Left ventricle myocardium superior (tissue), 1 donor: ENCODE results near the gene SEC22C. TPM values are rescaled to one million over a fixed set of nuclear protein-coding genes. Genes with fewer than 3 reads are reported as not detected.
"Not testable (repeated sequence)": the region's sequence is repeated elsewhere in the genome, so short reads cannot be mapped to it uniquely, and the experiment has no call there.

Source experiments
- ATAC-seq: fragments of 200-7000 bp; cut with Tn5 transposase; one replicate; pipeline ENCODE4 v1.9.1; 2020; ENCODE audit warnings: mild to moderate bottlenecking, moderate library complexity
- DNase-seq: peaks from one replicate; pipeline ENCODE4 v3.0.0-alpha.2; 2020
- intact Hi-C: fragments of 100-400 bp; cut with micrococcal nuclease; formaldehyde crosslinking; loops from one replicate; pipeline ENCODE4 v1.11.0; 2022
- long read RNA-seq: library from polyadenylated mRNA; unstranded; transcript quantifications from one replicate; pipeline ENCODE4 v2.0.0, GENCODE V29; 2021
- total RNA-seq: library from RNA; stranded (reverse); fragmentation: NEBNext Ultra II Directional; extraction: Animal tissue kit (Norgen Biotek cat#: 25700); gene quantifications from one replicate; pipeline ENCODE4 v1.2.1, GENCODE V29; 2021
- donor health status: DM: no; HTN: yes; CAD: no; lungs with severe emphysema.

Gene SEC22C, protein sequence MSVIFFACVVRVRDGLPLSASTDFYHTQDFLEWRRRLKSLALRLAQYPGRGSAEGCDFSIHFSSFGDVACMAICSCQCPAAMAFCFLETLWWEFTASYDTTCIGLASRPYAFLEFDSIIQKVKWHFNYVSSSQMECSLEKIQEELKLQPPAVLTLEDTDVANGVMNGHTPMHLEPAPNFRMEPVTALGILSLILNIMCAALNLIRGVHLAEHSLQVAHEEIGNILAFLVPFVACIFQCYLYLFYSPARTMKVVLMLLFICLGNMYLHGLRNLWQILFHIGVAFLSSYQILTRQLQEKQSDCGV
- 24.3 TPM for total RNA-seq
- long read RNA-seq, transcript SEC22C-202 (7 exons, 1,608 nt) = minor isoform, 10 of 32 reads
- long read RNA-seq, transcript SEC22C-201 (7 exons, 1,380 nt) = major isoform, 13 of 32 reads
- long read RNA-seq, partial matches to known transcripts = 1 of 32 reads
- long read RNA-seq, other reads (novel, unspliced or antisense) = 8 of 32 reads

DNA sequence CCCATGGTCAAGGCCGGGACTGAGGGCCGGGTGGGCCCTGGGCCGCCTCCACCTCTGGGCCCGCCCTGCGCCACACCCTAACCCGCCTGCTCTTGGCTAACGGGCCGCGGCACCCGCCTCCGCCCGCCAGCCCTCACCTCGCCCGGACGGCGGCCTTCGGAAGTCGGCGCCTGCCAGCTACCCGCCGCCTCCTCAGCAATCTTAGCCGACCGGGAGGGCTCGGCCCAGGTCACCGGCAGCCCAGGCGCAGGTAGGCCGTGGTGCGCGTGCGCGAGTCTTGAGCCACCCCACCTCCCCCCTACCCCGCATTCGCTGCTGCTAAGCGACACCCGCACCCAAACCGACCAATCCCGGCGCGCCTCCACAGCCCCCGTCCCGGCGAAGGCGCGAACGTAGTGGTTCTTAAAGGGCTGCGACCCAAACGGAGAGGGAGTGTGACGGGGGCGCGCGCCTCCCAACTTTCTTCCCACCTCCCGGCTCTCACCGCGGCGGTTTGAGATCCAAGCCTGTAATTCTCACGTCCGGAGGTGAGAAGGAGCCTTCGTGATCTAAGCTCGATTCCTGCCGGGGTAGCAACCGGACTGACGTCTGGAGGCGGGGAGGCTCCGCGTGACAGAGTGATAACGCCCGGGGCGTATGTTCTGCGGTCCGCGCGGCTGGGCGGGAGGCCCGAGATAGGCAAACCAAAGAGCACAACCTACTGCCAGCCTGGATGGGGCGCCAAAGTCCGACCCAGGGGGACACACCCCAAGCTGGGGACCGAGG, at the start of gene SEC22C:
Gene SEC22C, minus strand, starts transcription at position 259 of the 765 bp plus-strand sequence. CDS start 12,921 bp downstream, outside the sequence.
- intact Hi-C loops = loop anchor here (10.0 kb wide), 1 partner anchor 163 kb away; no protein-coding TSS in a partner anchor
- peak; percentile 97 for DNase-seq
- peak; percentile 98 for ATAC-seq

DNA sequence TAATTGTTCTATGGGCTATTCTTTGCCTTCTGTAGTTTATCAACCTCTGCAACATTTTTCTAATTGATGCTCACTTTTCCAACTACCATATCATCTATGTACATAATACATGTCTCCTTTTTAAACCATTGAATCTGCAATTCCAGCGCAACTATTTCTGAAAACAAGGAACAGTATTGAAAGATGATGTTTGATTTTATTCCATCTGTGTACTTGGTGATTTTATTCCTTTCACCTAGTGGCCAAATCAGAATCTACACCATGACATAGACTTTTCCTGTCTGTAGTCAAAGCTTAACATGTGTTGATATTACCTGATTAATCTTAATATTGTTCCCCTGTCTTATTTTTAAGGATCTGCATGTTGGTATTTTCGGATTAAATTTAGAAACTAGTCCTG, 31.7 kb upstream of the SEC22C start:
- no peak for DNase-seq
- peak; percentile 14 for ATAC-seq
- intact Hi-C loops = no loop called here

DNA sequence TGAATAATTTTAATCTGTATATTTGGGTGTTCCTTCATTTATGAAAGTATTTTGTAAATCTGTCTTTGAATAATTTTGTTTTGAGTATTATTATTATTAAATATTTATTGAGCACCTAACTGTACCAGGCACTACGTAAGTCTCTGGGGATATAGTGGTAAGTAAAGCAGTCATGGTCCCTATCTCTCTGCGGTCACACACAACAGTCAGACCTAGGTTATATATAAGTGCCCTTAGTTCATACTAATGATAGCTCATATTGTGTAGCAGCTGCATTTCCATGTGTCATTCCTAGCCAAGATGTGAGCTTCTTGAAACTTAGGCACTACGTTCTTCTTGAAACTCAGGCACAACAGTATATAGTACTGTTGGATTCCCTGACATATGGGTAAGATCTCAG, 31.2 kb upstream of the SEC22C start:
- intact Hi-C loops = no loop called here
- no peak for DNase-seq
- peak; percentile 52 for ATAC-seq

DNA sequence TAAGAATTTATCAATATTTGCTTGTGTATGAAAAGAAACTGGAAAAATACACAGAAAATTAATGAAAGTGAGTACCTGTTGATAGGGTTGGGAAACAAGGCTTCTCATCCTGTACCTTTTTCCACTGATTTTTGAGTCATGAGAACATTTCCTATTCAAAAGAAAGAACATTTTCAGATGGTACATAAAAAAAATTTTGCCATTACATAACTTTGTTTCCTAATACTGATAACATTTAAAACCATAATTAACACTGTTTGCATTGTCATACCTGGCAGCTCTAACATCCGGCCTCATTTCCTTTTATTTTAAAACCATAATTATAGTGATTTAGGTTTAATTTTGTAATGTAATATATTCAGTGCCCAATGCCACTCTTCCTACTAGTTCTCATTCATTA, 30.4 kb upstream of the SEC22C start:
- intact Hi-C loops = no loop called here
- no peak for DNase-seq
- ATAC-seq = no peak

DNA sequence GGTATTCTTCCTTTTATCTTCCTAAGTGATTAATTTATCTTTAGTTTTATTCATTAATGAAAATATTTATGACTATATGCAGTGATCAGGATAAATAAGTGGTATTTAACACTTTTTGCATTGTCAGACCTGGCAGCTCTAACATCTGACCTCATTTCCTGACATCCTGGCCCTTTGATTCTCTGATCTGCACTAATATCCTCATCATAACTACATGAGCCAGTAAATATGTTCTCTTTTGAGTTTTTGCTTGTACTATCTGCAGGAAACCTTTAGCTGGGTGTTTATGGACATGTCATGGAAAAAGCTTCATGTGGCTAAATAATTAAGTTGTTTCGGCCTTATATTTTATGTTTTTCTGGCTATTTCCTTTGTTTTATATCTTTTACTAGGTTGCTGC, 29.2 kb upstream of the SEC22C start:
- ATAC-seq (peak; percentile 26), DNase-seq (no peak)
- intact Hi-C loops = no loop called here

DNA sequence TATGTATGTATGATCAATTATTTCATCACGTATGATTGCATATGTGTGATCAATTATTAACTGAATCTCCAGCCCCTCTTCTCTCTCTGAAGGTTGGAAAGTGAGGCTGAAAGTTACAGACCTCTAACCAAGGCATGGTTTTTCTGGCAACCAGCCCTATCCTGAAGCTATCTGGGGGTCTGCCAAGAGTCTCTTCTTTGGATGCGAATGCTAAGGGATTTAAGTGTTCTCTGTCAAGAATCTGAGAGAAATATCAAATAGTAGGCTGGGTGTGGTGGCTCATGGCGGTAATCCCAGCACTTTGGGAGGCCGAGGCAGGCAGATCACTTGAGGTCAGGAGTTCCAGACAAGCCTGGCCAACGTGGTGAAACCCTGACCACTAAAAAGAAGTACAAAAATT, 26.8 kb upstream of the SEC22C start:
- DNase-seq (no peak), ATAC-seq (peak; percentile 11)
- intact Hi-C loops = no loop called here

DNA sequence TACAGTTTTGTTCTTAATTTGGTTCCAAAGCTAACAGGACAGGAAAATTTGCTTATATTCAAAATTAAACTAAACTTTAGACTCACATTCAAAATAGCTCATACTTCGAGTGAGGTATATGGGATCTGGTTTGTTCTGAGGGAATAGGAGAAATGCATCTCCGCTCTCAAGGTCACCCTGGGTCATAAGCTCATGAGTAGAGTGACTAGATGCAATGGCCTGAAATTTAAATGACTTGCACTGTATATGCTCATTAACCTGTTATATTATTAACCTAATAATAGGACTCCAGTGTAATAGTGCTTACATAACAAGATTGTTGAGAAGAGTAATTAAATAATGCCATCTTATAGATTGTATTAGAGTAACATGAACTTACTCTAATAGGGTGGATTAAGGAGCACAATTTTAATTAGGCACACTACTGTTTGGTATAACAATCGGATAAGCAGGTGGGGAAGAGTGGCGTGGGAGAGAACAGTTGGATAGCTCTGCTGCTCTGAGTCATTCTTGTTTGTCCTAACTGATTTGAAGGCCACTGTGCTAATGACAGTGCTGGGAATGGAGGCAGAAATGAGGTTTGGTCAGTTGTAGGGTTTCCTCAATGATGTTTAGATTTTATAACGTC, 23.9 kb upstream of the SEC22C start:
- intact Hi-C loops = no loop called here
- DNase-seq (no peak), ATAC-seq (peak; percentile 54)

DNA sequence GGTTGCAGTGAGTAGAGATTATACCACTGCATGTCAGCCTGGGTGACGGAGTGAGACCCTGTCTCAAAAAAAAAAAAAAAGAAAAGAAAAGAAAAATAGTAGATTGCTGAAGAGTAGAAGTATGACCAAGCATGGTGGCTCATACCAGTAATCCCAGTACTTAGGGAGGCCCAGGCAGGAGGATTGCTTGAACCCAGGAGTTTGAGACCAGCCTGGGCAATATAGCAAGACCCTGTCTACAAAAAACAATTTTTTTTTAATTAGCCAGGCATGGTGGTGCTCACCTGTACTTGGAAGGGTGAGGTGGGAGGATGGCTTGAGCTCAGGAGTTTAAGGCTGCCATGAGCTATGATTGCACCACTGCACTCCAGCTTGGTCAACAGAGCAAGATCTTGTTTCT, 21.2 kb upstream of the SEC22C start:
- no peak for ATAC-seq
- intact Hi-C loops = no loop called here
- DNase-seq = no peak

DNA sequence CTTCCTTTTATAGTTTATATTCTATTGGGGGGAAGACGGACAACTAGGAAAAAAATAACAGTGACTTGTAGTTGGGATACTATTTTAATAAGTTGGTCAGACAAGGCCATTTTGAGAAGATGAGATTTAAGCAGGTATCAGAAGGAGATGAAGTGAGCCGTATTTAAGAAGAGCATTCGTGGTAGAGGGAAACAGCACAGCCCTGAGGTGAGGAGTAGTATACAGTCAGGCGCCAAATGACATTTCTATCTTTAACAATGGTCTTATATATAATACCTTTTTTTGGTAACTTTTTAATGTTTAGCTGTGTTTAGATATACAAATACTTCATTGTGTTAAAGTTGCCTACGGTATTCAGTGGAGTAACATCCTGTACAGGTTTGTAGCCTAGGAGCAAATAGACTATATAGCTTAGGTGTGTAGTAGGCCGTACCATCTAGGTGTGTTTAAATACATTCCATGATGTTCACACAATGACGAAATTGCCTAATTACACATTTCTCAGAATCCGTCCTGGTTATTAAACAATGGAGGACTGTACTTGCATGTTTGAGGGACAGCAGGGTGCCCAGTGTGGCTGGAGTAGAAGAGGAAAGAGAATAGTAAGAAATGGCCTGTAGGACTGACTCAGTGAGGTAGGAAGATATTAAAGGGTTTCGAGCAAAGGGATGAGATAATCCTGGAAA, 20.3 kb upstream of the SEC22C start:
- no peak for DNase-seq
- intact Hi-C loops = no loop called here
- no peak for ATAC-seq

DNA sequence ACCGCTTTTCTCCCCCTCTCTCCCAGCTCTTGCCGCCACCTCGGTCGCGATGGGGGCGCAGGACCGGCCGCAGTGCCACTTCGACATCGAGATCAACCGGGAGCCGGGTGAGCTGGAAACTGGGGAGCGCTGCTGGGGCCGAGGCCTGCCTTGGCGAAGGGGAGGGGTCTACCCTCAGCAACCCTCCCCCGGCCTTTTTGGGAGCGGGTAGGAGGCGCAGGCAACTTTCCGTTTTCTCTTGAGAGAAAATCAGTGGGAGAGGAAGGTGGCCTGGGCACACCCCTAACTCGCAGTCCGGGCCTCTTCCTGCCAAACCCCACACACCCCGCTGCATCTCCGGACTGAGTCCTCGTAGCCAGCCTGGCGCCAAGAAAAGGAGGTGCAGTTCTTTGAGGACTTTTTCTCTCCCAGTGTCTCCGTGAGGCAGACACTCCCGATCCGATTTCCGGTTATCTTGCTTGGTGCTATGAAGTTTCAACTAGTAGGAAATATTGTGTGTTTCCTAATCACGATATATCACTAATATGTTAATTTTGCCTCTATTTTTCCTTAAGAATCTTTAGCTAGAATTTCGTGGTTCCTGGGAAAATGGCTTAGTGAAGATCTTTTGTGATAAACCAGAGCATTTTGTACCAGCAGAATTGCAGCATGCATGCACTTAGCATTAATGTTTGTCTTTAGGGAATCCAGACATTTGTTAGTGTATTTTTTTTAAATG, 19.4 kb upstream of the SEC22C start:
- intact Hi-C loops = no loop called here

DNA sequence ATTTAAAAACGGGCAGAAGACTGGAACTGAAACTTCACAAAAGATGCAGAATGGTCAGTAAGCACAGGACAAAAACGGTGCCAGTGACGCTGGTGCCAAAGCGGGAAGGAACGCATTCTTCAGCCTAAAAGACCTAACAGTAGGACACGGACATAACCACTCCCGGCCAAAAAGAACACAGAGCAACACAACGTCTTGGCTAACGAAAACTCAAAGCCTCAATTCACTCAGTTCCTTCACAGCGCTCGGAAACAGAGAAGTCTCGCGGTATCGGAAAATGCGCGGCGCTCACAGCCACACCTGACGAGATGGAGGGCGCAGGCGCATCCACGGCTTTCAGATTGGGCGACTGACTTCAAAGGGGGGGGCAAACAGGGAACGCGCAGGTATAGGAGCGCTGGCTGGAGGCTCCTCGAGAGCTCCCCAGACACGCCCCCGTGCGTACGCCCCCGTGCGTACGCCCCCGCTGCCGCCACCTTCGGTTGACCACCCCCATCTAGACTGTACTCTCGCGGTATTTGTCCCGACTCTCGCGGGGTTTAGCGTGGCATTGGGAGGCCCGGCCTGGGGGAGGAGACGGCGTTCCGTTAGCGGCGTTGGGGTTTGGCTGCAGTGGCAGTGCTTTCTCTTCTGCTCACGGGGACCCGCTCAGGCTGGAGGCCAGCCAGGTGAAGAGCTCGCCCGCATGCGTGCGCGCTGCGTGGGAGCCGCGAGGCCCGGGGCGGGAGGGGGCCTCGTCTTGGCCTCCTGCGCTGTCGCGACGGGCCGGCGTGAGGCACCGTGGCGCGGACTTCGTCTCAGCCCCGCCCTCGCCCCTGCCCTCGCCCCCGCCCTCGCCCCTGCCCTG, 18.6 kb upstream of the SEC22C start, which contains the start of gene NKTR:
Gene NKTR, plus strand, starts transcription at position 576 of the 847 bp plus-strand sequence. CDS start 321 bp downstream, outside the sequence.
- ATAC-seq (peak; percentile 94), DNase-seq (peak; percentile 98)
- intact Hi-C loops = no loop called here

More for the DNA sequence above, 19.4 kb upstream of the SEC22C start:
- DNase-seq = peak; percentile 69
- peak; percentile 59 for ATAC-seq

DNA sequence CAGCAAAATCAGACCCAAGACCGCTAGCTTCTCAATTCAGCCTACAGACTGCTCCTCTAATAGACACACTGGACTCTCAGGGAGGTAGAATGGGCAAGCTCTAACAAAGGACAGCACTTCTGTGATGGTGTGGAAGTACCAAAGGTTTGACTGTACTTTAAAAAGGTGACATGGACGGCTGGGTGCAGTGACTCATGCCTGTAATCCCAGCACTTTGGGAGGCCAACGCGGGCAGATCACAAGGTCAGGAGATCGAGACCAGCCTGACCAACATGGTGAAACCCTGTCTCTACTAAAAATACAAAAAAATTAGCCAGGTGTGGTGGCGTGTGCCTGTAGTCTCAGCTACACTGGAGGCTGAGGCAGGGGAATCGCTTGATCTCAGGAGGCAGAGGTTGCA, 15.3 kb upstream of the SEC22C start:
- intact Hi-C loops, ATAC-seq: not testable (repeated sequence)

DNA sequence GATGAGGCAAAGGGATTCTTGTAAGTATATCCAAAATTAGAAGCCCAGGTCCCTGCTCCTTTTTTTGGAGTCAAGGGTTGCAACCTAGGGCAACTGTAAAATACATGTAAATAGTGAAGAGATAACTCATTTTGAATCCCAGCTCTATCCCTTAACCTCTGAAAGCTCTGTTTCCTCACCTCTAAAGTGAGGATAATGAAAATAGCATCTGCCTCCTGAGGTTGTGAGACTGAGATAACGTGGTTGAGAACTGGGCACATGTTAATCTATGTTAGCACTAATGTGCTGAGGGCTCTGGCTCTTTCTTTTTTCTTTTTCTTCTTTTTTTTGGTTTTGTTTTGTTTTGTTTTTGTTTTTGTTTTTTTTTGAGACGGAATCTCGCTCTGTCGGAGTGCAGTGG, 13.9 kb upstream of the SEC22C start:
- intact Hi-C loops = no loop called here
- DNase-seq = no peak
- ATAC-seq = no peak

More for the DNA sequence above, 15.3 kb upstream of the SEC22C start:
- not testable (repeated sequence) for DNase-seq

DNA sequence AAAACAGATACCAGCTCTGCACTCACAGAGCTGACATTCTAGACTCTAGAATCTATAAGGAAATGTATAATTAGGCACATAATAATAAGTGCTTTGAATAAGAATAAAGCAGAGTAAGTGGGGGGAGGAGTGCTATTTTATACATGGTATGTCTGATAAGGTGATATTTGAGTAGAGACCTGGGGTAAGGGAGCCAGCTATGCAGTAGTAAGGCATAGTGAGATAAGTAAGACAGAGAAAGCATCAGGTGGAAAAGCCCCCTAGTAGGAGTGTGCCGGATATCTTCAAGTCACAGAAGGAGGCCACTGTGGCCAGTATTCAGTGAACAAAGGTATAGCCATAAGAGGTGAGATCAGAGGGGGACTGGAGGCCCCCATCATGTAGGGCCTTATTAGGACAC, 11.9 kb upstream of the SEC22C start:
- ATAC-seq (no peak), DNase-seq (no peak)
- intact Hi-C loops = no loop called here

DNA sequence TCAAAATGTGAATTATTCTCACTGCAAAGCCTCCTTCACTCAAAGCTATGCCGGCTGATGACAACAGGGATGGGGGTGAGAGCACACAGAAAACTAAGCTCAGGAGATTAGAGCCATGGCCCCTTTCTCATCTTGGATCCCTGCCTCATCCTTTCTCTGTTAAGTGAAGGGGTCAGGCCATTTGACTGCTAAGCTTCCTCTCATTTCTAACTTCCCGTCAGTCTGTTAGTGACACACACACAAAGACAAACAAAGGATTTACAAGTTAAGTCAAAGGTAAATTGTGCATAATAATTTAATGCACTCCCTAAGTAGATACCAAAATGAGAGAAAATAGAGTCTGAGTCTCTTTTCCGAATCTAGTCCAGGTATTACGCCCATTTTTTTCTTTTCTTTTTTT, 10.0 kb upstream of the SEC22C start:
- DNase-seq (no peak), ATAC-seq (no peak)
- intact Hi-C loops = no loop called here

DNA sequence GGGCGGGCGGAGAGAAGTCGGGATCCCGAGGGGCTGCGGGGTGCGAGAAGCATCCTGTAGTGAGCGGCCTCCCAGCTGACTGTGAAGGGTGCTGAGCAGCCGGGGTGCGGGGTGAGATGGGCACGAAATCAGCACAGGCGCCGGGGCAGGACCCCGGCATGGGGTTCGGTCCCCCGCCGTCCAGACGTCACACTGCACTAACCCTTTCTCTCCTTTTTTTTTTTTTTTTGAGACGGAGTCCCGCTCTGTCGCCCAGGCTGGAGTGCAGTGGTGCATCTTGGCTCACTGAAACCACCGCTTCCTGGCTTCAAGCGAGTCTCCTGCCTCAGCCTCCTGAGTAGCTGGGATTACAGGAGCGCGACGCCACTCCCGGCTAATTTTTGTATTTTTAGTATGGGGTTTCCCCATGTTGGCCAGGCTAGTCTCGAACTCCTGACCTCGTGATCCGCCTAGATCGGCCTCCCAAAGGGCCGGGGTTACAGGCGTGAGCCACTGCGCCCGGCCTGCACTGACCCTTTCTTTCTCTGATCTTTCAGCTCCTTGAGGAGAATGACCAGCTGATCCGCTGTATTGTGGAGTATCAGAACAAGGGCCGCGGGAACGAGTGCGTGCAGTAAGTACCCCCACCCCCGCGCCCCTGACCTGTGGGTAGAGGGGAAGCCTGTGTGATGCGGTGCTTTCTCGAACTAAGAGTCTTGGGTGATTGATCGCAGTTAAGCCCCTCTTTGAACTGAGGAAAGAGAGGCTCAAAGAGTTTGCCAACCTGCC, 9.4 kb upstream of the SEC22C start:
- intact Hi-C loops = no loop called here
- DNase-seq = no peak
- no peak for ATAC-seq
